ENCODE measurements around the gene TMEM132C.

GRCh38 chr12:128383357-128383937 is 116.5 kb downstream of the TMEM132C start:
- TF ChIP-seq POLR2AphosphoS5 (IDR thresholded peaks at IDR 0.05; ENCODE audit: low read depth, low read length), result no peak
- no peak for TF ChIP-seq REST (IDR thresholded peaks at IDR 0.05; ENCODE audit: insufficient read depth in 1 of 2, low read depth in 2 of 2, low read length in 2 of 2)
- no peak for TF ChIP-seq SIN3A (IDR thresholded peaks at IDR 0.05; ENCODE audit: borderline replicate concordance, insufficient read depth, low read length)
- no peak for TF ChIP-seq TAF1 (IDR thresholded peaks at IDR 0.05; ENCODE audit: borderline replicate concordance, insufficient read depth, low read length)
- no peak for TF ChIP-seq FOXP2 (optimal IDR thresholded peaks at IDR 0.05; ENCODE audit: borderline replicate concordance, extremely low read depth, extremely low read length, insufficient read depth)
